Erythroblast (primary cell): Measurements from ENCODE around the gene SUMF1.
A peak's percentile ranks its signal among the peaks of the same experiment; 100 is the strongest.

ENCODE experiments used
- DNase-seq, 2 experiments: peaks; one replicate each; lab custom pipeline; 2025; lab: John Stamatoyannopoulos, UW
- GATA1 ChIP-seq: IDR thresholded peaks from 2 replicates; pipeline ENCODE4 v1.6.1; 2011; ENCODE audit warnings: low read depth, mild to moderate bottlenecking, control low read depth, low read length, moderate library complexity
- POLR2A ChIP-seq: IDR thresholded peaks from 2 replicates; pipeline ENCODE4 v1.6.1; 2011; ENCODE audit warnings: mild to moderate bottlenecking, low read length

Gene SUMF1

DNA sequence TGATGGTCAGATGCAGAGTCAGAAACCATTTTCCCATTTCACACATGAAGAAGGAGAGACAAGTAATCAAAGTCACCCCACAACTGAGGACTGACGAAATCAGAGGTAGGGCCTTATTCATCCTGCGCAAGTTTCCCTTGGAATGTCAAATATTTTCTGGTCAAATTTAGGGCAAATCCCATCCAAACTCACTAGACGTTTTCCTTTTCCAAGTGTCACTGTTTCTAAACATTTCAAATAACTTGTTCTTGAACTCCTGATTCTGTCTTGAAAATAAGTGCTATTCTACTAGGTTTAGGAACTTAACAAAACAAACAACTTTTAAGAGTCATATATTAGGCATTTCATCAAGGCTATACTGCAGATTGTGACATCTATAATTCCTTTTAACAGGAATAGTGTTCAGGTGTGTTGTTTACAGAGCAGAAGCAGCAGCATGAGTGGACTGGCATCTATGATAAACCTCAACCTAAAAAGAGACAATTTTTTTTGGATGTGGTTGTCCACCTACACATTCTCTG lies 40.7 kb downstream of the SUMF1 start:
- DNase-seq = no peak

DNA sequence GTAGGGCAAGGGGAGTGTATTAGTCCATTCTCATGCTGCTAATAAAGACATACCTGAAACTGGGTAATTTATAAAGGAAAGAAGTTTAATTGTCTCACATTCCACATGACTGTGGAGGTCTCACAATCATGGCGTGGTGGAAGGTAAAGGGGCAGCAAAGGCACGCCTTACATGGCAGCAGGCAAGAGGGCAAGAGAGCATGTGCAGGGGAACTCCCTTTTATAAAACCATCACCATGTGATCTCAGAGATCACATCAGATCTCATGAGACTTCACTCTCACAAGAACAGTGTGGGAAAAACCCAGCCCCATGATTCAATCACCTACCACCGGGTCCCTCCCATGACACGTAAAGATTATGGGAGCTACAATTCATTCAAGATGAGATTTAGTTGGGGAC lies 41.4 kb downstream of the SUMF1 start:
- no peak for TF ChIP-seq GATA1
- no peak for TF ChIP-seq POLR2A
- no peak for DNase-seq

More for the DNA sequence above, 40.7 kb downstream of the SUMF1 start:
- TF ChIP-seq POLR2A = no peak
- no peak for TF ChIP-seq GATA1

DNA sequence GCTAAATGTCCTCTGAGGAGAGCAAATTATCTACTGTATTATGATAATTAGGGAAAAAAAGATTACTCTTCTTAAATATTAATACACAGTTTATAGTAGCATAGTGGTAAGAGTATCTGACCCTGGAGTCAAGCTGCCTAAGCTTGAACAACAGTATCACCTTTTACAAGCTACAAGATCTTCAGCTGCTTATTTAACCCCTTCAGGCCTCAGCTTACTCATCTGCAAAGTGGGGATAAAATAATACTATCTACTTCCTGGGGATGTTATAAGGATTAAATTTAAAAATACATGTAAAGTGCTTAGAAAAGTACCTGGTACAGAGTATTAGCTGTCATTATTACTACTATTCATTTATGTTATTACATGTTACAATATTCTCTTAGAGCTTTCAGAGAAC lies 42.0 kb downstream of the SUMF1 start:
- TF ChIP-seq GATA1 = no peak
- no peak for TF ChIP-seq POLR2A
- no peak for DNase-seq

DNA sequence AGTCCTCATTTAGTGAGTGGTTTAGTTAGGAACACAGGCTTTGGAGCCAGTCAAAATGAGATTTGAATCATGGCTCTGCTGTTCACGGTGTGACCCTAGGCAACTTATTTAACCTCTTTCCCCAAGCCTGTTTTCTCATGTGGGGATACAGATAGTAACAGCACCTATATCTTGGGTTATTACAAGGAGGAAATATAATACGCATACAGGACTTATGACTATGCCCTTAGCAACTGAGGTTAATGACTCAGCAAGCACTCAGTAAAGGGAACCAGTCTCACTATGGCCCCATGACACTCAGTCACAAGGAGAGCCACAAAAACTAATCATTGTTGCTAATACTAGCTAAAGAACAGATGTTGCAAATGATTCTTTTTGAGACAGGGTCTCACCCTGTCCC lies 45.9 kb downstream of the SUMF1 start:
- peak; percentile 33 to 45 for DNase-seq
- no peak for TF ChIP-seq POLR2A
- TF ChIP-seq GATA1 = no peak

DNA sequence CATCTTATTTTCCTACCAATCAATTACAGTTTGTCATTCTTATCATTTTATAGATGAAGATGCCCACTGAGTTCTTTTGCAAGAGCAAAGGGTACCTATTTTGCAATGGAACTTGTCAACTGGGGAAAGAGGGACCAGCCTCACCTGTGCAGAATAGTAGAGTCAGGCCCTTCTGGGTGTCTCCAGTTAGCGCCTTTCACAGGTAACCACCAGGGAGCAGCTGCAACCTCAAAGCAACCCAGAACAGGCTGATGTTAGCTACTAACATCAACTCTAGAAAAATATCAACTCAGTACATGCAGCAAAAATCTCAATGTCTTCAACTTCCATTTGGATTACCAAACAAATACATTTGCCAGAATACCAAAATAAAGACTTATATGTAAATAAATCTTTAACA lies 47.1 kb downstream of the SUMF1 start:
- TF ChIP-seq GATA1 (no peak), POLR2A (no peak)
- DNase-seq = no peak

DNA sequence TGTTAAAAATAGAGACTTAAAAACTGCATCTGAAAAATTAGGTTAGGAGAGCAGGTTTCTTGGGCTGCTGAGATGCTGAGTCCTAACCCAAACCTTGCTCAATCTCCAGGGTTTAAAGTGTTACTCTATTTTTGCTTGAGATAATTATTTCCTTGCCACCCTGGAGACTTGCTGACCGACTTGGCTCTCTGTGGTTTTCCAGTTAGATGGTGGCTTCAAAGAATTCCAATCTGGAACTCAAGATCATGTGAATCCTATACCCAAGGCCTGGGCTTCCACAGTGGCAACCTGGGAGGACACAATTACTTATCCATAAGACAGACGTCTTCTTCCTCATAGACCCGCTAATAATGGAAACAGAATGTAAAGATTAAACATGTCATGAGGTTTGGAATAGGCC lies 47.7 kb downstream of the SUMF1 start:
- no peak for TF ChIP-seq POLR2A
- no peak for TF ChIP-seq GATA1
- DNase-seq = no peak

DNA sequence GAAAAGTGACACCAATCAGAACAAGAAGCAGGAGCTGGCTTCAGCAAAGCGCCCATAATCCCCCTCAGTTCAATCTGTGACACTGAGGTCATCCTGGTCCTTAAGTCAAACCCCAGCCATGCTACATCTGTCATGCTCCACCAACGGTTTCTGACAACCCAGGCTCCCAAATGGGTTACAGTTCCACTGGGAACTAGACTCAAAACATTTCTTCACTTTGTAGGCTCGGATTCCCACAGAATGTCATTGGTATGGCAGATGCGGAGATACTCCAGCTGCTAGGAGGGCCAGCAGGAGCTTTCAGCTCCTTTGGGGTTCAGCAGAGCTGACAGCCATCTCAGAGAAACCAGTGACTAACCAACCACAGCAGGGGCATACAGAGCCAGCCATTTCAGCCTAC lies 48.9 kb downstream of the SUMF1 start:
- no peak for DNase-seq
- TF ChIP-seq POLR2A (no peak), GATA1 (no peak)

DNA sequence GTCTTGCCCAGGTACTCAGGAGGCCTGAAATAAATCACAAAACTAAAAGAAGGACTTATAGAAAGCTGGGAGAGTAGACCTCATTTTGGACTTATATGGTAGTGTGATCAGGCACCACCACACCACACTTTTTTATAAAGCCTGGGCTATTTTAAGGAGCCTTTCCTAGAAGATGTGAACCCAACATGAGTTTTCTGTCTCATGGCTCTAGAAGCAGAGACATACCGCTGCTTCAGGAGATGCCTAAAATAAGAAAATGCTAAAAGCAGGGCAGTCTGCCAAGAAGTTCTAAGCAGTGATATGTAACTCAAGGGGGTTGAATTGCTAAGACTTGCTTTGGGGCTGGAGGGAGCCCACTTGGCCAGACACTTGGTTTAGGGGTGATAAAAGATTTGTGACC lies 49.6 kb downstream of the SUMF1 start:
- TF ChIP-seq GATA1 = no peak
- no peak for TF ChIP-seq POLR2A
- DNase-seq = no peak

DNA sequence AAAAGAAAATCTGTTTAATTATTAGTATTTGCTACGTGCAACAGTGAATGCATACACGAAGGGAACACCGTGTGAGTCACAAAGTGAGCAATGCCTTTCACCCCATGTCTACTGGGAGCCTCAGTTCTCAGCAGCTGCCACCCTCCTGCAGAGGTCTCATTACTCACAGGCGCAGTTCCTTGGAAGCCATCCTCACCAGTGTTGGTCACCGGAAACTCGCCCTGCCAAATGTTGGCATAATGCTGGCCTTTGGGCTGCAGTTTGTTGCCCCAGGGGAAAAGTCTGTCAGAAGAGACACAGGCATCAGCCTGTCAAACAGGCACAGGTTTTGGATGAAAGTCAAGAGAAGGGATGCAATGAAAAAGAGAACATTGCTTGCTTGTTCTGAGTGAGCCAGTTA lies 50.1 kb downstream of the SUMF1 start:
- TF ChIP-seq GATA1 = no peak
- TF ChIP-seq POLR2A = no peak
- DNase-seq = no peak

DNA sequence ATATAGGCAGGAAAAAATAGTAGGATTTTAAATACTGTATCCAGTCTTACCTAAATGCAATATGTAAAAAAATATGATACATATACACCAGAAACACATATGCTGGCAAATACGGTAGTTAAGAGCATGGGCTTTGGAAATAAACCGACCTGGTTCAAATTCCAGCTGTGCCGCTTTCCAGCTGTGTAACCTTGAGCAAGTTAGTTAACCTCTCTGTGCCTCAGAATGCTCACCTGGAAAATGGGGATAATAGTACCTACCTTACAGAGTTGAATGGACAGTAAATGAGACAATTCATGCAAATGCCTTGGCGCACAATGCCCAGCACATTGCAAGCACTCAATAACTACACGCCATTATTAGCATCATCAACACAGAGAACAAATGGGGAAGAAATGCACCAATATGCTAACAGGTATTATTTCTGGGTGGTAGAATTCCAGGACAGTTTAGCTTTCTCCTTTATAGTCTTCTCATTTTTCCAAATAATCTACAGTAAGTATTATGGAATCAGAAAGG lies 50.6 kb downstream of the SUMF1 start:
- no peak for DNase-seq
- TF ChIP-seq POLR2A = no peak
- TF ChIP-seq GATA1 = no peak

DNA sequence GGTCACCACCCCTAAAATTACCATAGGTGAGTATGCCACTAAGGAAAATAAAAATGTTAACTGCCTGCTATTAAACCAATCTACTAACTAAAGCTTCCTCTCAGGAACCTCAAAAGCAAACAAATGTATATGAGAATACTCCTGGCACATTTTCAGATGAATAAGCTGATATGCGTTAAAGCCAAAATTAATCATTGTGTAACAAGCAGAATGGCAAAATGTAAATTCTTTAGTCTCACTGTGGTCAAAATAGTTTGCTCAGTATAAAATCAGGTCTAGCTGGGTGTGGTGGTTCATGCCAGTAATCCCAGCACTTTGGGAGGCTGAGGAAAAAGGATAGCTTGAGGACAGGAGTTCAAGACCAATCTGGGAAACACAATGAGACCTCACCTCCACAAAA lies 53.6 kb downstream of the SUMF1 start:
- no peak for TF ChIP-seq POLR2A
- TF ChIP-seq GATA1 = no peak
- DNase-seq = no peak

DNA sequence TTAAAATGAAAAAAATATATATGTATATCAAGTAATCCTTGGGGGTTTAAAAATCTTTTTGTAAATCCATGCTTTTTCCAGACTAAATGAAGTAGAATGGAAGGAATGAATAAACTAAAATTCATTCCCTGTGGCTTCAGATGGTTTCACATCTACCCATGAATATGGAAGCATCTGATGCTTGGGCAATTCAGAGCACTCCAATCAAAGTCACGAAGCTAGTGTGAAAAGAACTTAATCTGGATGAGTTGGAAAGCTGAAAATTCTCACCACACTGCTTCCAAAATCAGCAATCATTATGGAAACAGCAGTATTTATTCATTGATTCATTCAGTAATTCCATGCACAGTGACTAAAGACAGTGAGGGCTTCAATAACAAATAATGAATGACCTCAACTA lies 55.2 kb downstream of the SUMF1 start:
- no peak for DNase-seq
- TF ChIP-seq POLR2A (no peak), GATA1 (no peak)

DNA sequence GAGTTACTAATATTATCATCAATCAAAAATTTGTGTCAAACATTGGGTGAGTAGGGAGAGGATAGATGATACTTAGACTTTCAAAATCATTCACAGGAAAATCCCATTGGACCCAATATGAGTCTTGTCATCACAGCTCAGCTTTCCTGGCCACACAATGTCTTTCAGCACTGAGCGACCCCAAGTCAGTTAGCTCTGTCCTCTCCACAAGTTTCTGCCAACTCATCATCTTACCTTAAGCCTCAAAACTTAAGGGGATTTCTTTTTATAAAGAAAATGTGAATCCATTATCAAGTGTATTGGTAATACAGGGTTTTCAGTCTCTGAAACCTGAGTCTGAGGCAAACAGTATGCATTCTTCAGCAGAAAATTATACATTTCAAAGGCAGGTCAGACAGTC lies 55.8 kb downstream of the SUMF1 start:
- no peak for DNase-seq
- TF ChIP-seq GATA1 = no peak
- no peak for TF ChIP-seq POLR2A

DNA sequence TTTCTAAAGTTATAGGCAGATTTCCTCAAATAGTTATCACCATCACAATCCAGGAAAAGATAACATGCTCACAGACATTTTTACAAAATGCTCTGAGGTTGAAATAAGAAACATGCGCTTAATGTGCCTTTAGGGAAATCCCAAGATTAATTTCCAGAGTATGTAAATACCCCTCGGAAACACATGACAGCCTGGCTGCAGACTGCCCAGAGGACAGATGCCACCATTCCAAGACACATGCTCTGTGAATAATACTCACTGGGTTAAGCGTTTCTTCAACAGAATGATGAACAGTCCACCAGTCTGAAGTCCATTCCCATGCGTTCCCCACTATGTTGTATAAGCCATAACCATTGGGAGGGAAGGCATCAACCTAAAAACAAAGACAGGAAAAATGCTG lies 56.5 kb downstream of the SUMF1 start:
- no peak for DNase-seq
- no peak for TF ChIP-seq GATA1
- no peak for TF ChIP-seq POLR2A

DNA sequence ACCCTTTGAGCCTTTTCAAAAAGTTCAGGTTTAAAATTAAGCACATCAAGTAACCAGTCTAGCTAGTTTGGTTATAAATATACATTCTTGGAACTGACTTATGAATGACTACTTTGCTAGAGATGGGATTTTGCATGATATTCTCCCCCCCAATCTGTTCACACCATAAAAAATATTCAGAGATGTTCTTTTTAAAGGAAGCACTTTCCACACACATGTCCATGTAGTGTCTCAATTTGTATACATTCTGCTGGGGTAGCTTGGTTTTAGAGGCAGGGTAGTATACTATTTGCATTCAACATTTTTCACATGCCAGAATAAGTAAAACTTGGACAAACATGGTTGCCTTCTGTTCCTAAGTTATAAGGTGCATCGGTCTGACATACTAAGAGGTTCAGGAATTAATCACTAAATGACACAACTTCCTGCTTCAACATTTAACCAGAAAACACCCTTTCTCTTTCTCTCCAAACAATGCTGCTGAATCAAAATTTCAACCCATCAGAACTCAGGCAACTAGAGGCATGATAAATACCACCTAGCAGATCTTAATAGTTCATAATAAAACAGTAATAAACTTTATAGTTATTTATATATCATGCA lies 57.0 kb downstream of the SUMF1 start:
- DNase-seq = peak; percentile 35 to 46
- TF ChIP-seq POLR2A (no peak), GATA1 (no peak)

DNA sequence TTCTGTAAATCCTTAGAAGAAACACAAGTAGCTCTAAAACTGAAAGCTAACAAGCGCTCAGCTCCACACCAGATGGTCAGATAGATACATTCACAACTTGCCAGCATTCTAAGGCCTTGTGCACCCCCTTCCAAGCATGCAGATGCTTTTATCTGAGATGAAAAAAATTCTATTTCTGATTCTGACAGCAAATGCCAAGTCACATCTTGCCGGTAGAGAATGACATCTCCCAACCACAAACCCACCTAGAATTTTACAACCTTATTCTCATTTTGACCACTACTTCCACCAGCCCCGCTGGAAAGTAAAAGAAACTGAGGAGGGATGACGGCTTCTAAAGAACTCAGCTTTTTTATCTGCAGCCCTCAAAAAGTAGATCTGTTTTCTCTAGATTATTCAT lies 57.7 kb downstream of the SUMF1 start:
- no peak for TF ChIP-seq POLR2A
- TF ChIP-seq GATA1 = no peak
- DNase-seq = peak; percentile 84 to 93
